Liver (tissue), 9 donors: ENCODE data around the gene RAP1GAP2. TPM values are rescaled to one million over a fixed set of nuclear protein-coding genes. Genes with fewer than 3 reads are reported as not detected.

Experiments used
- DNase-seq: peaks from one replicate; pipeline ENCODE4 v3.0.0-alpha.2; 2017; ENCODE audit warnings: low spot score
- H3K27ac ChIP-seq, 2 donors: one replicate each; pipeline ENCODE4 v1.7.0; 2013; ENCODE audit warnings: inconsistent platforms in 2 of 2, low read length in 2 of 2, control low read depth in 1 of 2, low read depth in 1 of 2, mild to moderate bottlenecking in 1 of 2
- H3K27me3 ChIP-seq, 4 donors: one replicate each; pipeline versions ENCODE4 v1.6.1 to v1.7.0; 2013; ENCODE audit warnings: low read length in 3 of 4, inconsistent platforms in 1 of 4, mild to moderate bottlenecking in 1 of 4, moderate library complexity in 1 of 4; ENCODE audit not compliant: control insufficient read depth in 4 of 4, insufficient read depth in 4 of 4
- H3K36me3 ChIP-seq, 4 donors: one replicate each; pipeline versions ENCODE4 v1.6.1 to v1.7.0; 2013; ENCODE audit warnings: low read length in 3 of 4, mild to moderate bottlenecking in 3 of 4, low read depth in 1 of 4, moderate library complexity in 1 of 4; ENCODE audit not compliant: control insufficient read depth in 4 of 4, insufficient read depth in 3 of 4
- H3K4me1 ChIP-seq, 4 donors: one replicate each; pipeline versions ENCODE4 v1.6.1 to v1.7.0; 2013; ENCODE audit warnings: low read length in 3 of 4, mild to moderate bottlenecking in 3 of 4, moderate library complexity in 1 of 4; ENCODE audit not compliant: control insufficient read depth in 4 of 4, insufficient read depth in 4 of 4
- H3K4me3 ChIP-seq, 3 donors: one replicate each; pipeline versions ENCODE4 v1.6.1 to v1.7.0; 2013; ENCODE audit warnings: low read length in 3 of 3, control low read depth in 1 of 3, low read depth in 1 of 3, mild to moderate bottlenecking in 1 of 3
- H3K9ac ChIP-seq, 2 donors: one replicate each; pipeline ENCODE4 v1.7.0; 2013; ENCODE audit warnings: low read length in 2 of 2, mild to moderate bottlenecking in 2 of 2, moderate library complexity in 2 of 2, control low read depth in 1 of 2, low read depth in 1 of 2
- H3K9me3 ChIP-seq, 4 donors: one replicate each; pipeline versions ENCODE4 v1.6.1 to v1.7.0; 2013; ENCODE audit warnings: low read length in 3 of 4; ENCODE audit not compliant: control insufficient read depth in 4 of 4
- EGR1 ChIP-seq, 2 donors: IDR thresholded peaks; 2 replicates each; pipeline ENCODE4 v1.6.1; 2016 to 2018; ENCODE audit warnings: antibody characterized with exemption in 2 of 2, low read depth in 2 of 2
- FOXA1 ChIP-seq: IDR thresholded peaks from 2 replicates; pipeline ENCODE4 v1.6.1; 2016; ENCODE audit warnings: antibody characterized with exemption
- FOXA2 ChIP-seq: IDR thresholded peaks from 2 replicates; pipeline ENCODE4 v1.6.1; 2016; ENCODE audit warnings: antibody characterized with exemption
- GABPA ChIP-seq, 2 donors: IDR thresholded peaks in 1 of 2; conservative IDR thresholded peaks in 1 of 2; 2 replicates each; pipeline ENCODE4 v1.6.1; 2016; ENCODE audit warnings: antibody characterized with exemption in 2 of 2, mild to moderate bottlenecking in 1 of 2, moderate library complexity in 1 of 2
- HNF4A ChIP-seq, 2 donors: conservative IDR thresholded peaks; 2 replicates each; pipeline ENCODE4 v1.6.1; 2016; ENCODE audit warnings: antibody characterized with exemption in 2 of 2, mild to moderate bottlenecking in 2 of 2
- HNF4G ChIP-seq: IDR thresholded peaks from 2 replicates; pipeline ENCODE4 v1.6.1; 2016; ENCODE audit warnings: antibody characterized with exemption
- JUND ChIP-seq, 2 donors: IDR thresholded peaks; 2 replicates each; pipeline ENCODE4 v1.6.1; 2016; ENCODE audit warnings: antibody characterized with exemption in 2 of 2
- NR2F2 ChIP-seq: IDR thresholded peaks from 2 replicates; pipeline ENCODE4 v1.6.1; 2016; ENCODE audit warnings: antibody characterized with exemption
- RAD21 ChIP-seq, 2 donors: IDR thresholded peaks; 2 replicates each; pipeline ENCODE4 v1.6.1; 2016; ENCODE audit warnings: antibody characterized with exemption in 2 of 2, mild to moderate bottlenecking in 2 of 2
- RXRA ChIP-seq, 2 donors: IDR thresholded peaks; 2 replicates each; pipeline ENCODE4 v1.6.1; 2017 to 2018; ENCODE audit warnings: antibody characterized with exemption in 2 of 2, mild to moderate bottlenecking in 1 of 2
- SP1 ChIP-seq: IDR thresholded peaks from 2 replicates; pipeline ENCODE4 v1.6.1; 2018; ENCODE audit warnings: antibody characterized with exemption, mild to moderate bottlenecking
- TAF1 ChIP-seq: conservative IDR thresholded peaks from 2 replicates; pipeline ENCODE4 v1.6.1; 2016; ENCODE audit warnings: antibody characterized with exemption, mild to moderate bottlenecking
- YY1 ChIP-seq: IDR thresholded peaks from 2 replicates; pipeline ENCODE4 v1.6.1; 2016; ENCODE audit warnings: antibody characterized with exemption, mild to moderate bottlenecking
- WGBS: extraction: QIAGEN DNeasy Blood & Tissue Kit; methylation state at CpG from one replicate; pipeline ENCODE4 v1.1.7; 2013; 5-methylcytosine and 5-hydroxymethylcytosine counted together
- polyA plus RNA-seq, 2 donors: library from polyadenylated mRNA; stranded (reverse) in 1 of 2; unstranded in 1 of 2; fragments of 200-250 nt in 1 of 2; fragments of >200 nt in 1 of 2; fragmentation: Nextera tagmentation in 1 of 2; extraction: Ambion mirVana in 1 of 2; gene quantifications; one replicate each; pipeline versions ENCODE4 v1.2.1 to v1.2.3, GENCODE V29; 2013 to 2015
- total RNA-seq, 2 donors: library from RNA; depleted of rRNA; stranded (reverse); fragments of >200 nt; gene quantifications; one replicate each; pipeline ENCODE4 v1.2.3, GENCODE V29; 2014
- TF ChIP-seq, protein P1 (sequence below): fragments of 150-350 bp; IDR thresholded peaks from 2 replicates; pipeline ENCODE4 v1.5.1; 2017; ENCODE audit warnings: improper control_type of control experiment, low read depth, low read length; ENCODE audit not compliant: missing input control
- TF ChIP-seq, protein P2 (sequence below): IDR thresholded peaks from 2 replicates; pipeline ENCODE4 v1.6.1; 2016; ENCODE audit warnings: antibody characterized with exemption
- TF ChIP-seq, protein P3 (sequence below): IDR thresholded peaks from 2 replicates; pipeline ENCODE4 v1.6.1; 2016; ENCODE audit warnings: antibody characterized with exemption
- TF ChIP-seq, protein P4 (sequence below): IDR thresholded peaks from 2 replicates; pipeline ENCODE4 v1.6.1; 2016; ENCODE audit warnings: antibody characterized with exemption, mild to moderate bottlenecking
- TF ChIP-seq, protein P5 (sequence below): IDR thresholded peaks from 2 replicates; pipeline ENCODE4 v1.6.1; 2016; ENCODE audit warnings: antibody characterized with exemption
- donor health status: healthy.
- donor health status: healthy.
- donor health status: healthy.
- donor health status: healthy.
- donor health status: healthy.

RAP1GAP2 gene
- total and polyA plus RNA-seq, 4 donors: 0.56 to 1.7 (median 1.1) TPM

DNA sequence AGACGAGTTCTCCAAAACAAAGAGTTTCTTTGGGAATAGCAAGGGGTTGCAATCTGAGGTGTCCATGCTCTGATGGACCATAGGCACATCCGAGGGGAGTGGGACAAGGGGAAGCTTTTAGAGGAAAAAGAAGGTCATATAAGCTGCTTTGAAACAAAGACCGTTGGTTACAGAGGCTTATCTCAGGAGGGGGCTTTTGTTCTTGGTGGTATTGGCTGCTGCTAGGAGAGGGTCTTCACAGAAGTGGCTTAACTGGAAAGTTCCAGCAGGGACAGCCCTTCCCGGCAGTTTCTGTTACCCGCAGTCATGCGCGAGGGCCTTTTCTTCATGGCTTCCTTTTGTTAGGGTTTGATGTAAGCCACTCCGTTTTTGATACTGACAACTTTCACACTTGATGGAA, 76.0 kb downstream of the RAP1GAP2 start:
- Histone ChIP-seq H3K4me1 (no peaks in the 10 kb centered on the region), H3K9me3 (no peaks in the 10 kb centered on the region), H3K27ac (no peak overlapping the region), H3K9ac (no peak overlapping the region), H3K27me3 (peaks cover 0 to 4% (median 0%) of the 10 kb centered on the region in 4 donors), H3K36me3 (no peaks in the 10 kb centered on the region), H3K4me3 (no peak overlapping the region)
- no peak for TF ChIP-seq HNF4G
- no peak for TF ChIP-seq HNF4A (conservative IDR thresholded peaks at IDR 0.05)
- TF ChIP-seq RXRA (IDR thresholded peaks at IDR 0.05): no peak
- no peak for TF ChIP-seq SP1
- TF ChIP-seq YY1: no peak
- TF ChIP-seq, protein P1, sequence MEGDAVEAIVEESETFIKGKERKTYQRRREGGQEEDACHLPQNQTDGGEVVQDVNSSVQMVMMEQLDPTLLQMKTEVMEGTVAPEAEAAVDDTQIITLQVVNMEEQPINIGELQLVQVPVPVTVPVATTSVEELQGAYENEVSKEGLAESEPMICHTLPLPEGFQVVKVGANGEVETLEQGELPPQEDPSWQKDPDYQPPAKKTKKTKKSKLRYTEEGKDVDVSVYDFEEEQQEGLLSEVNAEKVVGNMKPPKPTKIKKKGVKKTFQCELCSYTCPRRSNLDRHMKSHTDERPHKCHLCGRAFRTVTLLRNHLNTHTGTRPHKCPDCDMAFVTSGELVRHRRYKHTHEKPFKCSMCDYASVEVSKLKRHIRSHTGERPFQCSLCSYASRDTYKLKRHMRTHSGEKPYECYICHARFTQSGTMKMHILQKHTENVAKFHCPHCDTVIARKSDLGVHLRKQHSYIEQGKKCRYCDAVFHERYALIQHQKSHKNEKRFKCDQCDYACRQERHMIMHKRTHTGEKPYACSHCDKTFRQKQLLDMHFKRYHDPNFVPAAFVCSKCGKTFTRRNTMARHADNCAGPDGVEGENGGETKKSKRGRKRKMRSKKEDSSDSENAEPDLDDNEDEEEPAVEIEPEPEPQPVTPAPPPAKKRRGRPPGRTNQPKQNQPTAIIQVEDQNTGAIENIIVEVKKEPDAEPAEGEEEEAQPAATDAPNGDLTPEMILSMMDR: no peak
- no peak for TF ChIP-seq FOXA1
- TF ChIP-seq, protein P2, sequence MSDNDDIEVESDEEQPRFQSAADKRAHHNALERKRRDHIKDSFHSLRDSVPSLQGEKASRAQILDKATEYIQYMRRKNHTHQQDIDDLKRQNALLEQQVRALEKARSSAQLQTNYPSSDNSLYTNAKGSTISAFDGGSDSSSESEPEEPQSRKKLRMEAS: no peak
- TF ChIP-seq, protein P3, sequence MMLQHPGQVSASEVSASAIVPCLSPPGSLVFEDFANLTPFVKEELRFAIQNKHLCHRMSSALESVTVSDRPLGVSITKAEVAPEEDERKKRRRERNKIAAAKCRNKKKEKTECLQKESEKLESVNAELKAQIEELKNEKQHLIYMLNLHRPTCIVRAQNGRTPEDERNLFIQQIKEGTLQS: no peak
- TF ChIP-seq, protein P4, sequence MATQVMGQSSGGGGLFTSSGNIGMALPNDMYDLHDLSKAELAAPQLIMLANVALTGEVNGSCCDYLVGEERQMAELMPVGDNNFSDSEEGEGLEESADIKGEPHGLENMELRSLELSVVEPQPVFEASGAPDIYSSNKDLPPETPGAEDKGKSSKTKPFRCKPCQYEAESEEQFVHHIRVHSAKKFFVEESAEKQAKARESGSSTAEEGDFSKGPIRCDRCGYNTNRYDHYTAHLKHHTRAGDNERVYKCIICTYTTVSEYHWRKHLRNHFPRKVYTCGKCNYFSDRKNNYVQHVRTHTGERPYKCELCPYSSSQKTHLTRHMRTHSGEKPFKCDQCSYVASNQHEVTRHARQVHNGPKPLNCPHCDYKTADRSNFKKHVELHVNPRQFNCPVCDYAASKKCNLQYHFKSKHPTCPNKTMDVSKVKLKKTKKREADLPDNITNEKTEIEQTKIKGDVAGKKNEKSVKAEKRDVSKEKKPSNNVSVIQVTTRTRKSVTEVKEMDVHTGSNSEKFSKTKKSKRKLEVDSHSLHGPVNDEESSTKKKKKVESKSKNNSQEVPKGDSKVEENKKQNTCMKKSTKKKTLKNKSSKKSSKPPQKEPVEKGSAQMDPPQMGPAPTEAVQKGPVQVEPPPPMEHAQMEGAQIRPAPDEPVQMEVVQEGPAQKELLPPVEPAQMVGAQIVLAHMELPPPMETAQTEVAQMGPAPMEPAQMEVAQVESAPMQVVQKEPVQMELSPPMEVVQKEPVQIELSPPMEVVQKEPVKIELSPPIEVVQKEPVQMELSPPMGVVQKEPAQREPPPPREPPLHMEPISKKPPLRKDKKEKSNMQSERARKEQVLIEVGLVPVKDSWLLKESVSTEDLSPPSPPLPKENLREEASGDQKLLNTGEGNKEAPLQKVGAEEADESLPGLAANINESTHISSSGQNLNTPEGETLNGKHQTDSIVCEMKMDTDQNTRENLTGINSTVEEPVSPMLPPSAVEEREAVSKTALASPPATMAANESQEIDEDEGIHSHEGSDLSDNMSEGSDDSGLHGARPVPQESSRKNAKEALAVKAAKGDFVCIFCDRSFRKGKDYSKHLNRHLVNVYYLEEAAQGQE: no peak
- TF ChIP-seq RAD21 (IDR thresholded peaks at IDR 0.05): no peak
- no peak for TF ChIP-seq GABPA (IDR thresholded peaks at IDR 0.05 in 1 of 2, conservative IDR thresholded peaks at IDR 0.05 in 1 of 2)
- no peak for TF ChIP-seq TAF1
- no peak for TF ChIP-seq JUND (IDR thresholded peaks at IDR 0.05)
- no peak for TF ChIP-seq EGR1 (IDR thresholded peaks at IDR 0.05; ENCODE audit: low read depth in 2 of 2)
- WGBS: 79% methylated on average over 8 of the region's 8 CpGs
- no peak for DNase-seq

DNA sequence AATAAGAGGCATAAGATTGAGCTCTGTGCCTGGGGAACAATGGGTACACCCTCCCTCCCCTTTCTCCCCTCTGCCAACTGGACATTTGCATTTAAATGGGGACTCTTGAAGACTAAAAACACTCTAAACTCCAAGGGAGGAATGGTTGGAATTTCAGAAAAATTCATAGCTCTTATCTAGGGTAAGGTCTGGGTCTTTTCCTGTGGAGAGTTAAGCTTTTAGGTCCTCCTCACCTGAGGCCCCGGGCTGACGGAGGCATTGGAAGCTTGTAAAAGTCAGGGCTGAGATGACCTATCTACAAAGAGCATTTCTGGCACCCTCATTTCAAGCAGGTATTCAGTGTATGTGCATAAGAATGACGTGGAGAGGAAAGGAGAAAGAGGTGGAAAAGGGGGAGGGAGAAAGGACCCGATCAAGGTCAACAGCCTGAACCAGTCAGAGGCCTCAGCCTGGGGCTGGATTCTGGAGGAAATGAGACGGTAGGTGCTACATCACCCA, 78.0 kb downstream of the RAP1GAP2 start:
- H3K27ac ChIP-seq: no peak overlapping the region
- WGBS: 62% methylated on average over 5 of the region's 5 CpGs
- H3K27me3 ChIP-seq: peaks cover 0 to 4% (median 0%) of the 10 kb centered on the region in 4 donors
- H3K4me3 ChIP-seq: no peak overlapping the region
- no peaks in the 10 kb centered on the region for H3K4me1 ChIP-seq
- no peaks in the 10 kb centered on the region for H3K9me3 ChIP-seq
- no peak overlapping the region for H3K9ac ChIP-seq
- DNase-seq: no peak
- no peaks in the 10 kb centered on the region for H3K36me3 ChIP-seq
- TF ChIP-seq RAD21 (IDR thresholded peaks at IDR 0.05) (no peak), TAF1 (no peak), FOXA2 (no peak), GABPA (IDR thresholded peaks at IDR 0.05 in 1 of 2, conservative IDR thresholded peaks at IDR 0.05 in 1 of 2) (no peak), RXRA (IDR thresholded peaks at IDR 0.05) (no peak), HNF4G (no peak), YY1 (no peak), SP1 (no peak), EGR1 (IDR thresholded peaks at IDR 0.05; ENCODE audit: low read depth in 2 of 2) (no peak), HNF4A (conservative IDR thresholded peaks at IDR 0.05) (no peak), NR2F2 (no peak)
- TF ChIP-seq, protein P5, sequence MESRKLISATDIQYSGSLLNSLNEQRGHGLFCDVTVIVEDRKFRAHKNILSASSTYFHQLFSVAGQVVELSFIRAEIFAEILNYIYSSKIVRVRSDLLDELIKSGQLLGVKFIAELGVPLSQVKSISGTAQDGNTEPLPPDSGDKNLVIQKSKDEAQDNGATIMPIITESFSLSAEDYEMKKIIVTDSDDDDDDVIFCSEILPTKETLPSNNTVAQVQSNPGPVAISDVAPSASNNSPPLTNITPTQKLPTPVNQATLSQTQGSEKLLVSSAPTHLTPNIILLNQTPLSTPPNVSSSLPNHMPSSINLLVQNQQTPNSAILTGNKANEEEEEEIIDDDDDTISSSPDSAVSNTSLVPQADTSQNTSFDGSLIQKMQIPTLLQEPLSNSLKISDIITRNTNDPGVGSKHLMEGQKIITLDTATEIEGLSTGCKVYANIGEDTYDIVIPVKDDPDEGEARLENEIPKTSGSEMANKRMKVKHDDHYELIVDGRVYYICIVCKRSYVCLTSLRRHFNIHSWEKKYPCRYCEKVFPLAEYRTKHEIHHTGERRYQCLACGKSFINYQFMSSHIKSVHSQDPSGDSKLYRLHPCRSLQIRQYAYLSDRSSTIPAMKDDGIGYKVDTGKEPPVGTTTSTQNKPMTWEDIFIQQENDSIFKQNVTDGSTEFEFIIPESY: no peak
- TF ChIP-seq, protein P4: no peak
- TF ChIP-seq, protein P2: no peak
